ENCODE data around the gene HERC4.

The HERC4 gene

GRCh38 chr10:67875340-67876238 lies 199.5 kb downstream of the HERC4 start:
- no peak for DNase-seq (ENCODE audit: low read depth)

All from stimulated activated CD8-positive, alpha-beta memory T cell treated with anti-CD3 and anti-CD28 coated beads, Interleukin-4, amount 100 ng/mL, for 24 hours (primary cell).